H9 (cell line): ENCODE data around the gene ANTKMT. TPM values are rescaled to one million over a fixed set of nuclear protein-coding genes. Genes with fewer than 3 reads are reported as not detected.

ENCODE experiments used
- DNase-seq: peaks from one replicate; pipeline ENCODE4 v3.0.0-alpha.2; 2017
- H2AFZ ChIP-seq: one replicate; pipeline ENCODE4 v1.6.1; 2013; ENCODE audit warnings: mild to moderate bottlenecking, low read length, control low read depth, moderate library complexity
- H2AK5ac ChIP-seq: 2 replicates; pipeline ENCODE4 v1.6.1; 2013; ENCODE audit warnings: low read length, control low read depth, mixed read lengths; ENCODE audit not compliant: insufficient read length
- H2BK120ac ChIP-seq: one replicate; pipeline ENCODE4 v1.6.1; 2013; ENCODE audit warnings: low read depth, mild to moderate bottlenecking, low read length, control low read depth, inconsistent platforms; ENCODE audit not compliant: poor library complexity, severe bottlenecking
- H2BK12ac ChIP-seq: 2 replicates; pipeline ENCODE4 v1.6.1; 2013; ENCODE audit warnings: low read length, control low read depth, mixed read lengths, low read depth; ENCODE audit not compliant: insufficient read length
- H2BK15ac ChIP-seq: 2 replicates; pipeline ENCODE4 v1.6.1; 2013; ENCODE audit warnings: low read depth, low read length, control low read depth
- H2BK20ac ChIP-seq: one replicate; pipeline ENCODE4 v1.6.1; 2013; ENCODE audit warnings: low read depth, mild to moderate bottlenecking, low read length, control low read depth, inconsistent platforms; ENCODE audit not compliant: poor library complexity, severe bottlenecking
- H2BK5ac ChIP-seq: 2 replicates; pipeline ENCODE4 v1.6.1; 2013; ENCODE audit warnings: low read length, control low read depth, mixed read lengths; ENCODE audit not compliant: insufficient read length
- H3K14ac ChIP-seq: 2 replicates; pipeline ENCODE4 v1.6.1; 2013; ENCODE audit warnings: low read length, control low read depth; ENCODE audit not compliant: insufficient read depth
- H3K18ac ChIP-seq: 2 replicates; pipeline ENCODE4 v1.6.1; 2013; ENCODE audit warnings: low read depth, mild to moderate bottlenecking, mixed read lengths, low read length, control low read depth; ENCODE audit not compliant: insufficient read length
- H3K23ac ChIP-seq: 2 replicates; pipeline ENCODE4 v1.6.1; 2013; ENCODE audit warnings: low read length, control low read depth, mixed read lengths, low read depth; ENCODE audit not compliant: insufficient read length
- H3K23me2 ChIP-seq: 2 replicates; pipeline ENCODE4 v1.6.1; 2013; ENCODE audit warnings: low read depth, mild to moderate bottlenecking, mixed read lengths, low read length, control low read depth; ENCODE audit not compliant: insufficient read length, poor library complexity, severe bottlenecking
- H3K27ac ChIP-seq: 2 replicates; pipeline ENCODE4 v1.5.1; 2013; ENCODE audit warnings: low read length, control low read depth, mixed read lengths, low read depth; ENCODE audit not compliant: insufficient read length
- H3K27me3 ChIP-seq: 2 replicates; pipeline ENCODE4 v1.6.1; 2013; ENCODE audit warnings: low read length, control low read depth, inconsistent platforms; ENCODE audit not compliant: insufficient read depth
- H3K4ac ChIP-seq: 2 replicates; pipeline ENCODE4 v1.6.1; 2013; ENCODE audit warnings: low read depth, mild to moderate bottlenecking, control low read depth, inconsistent platforms, low read length, moderate library complexity
- H3K4me1 ChIP-seq: 2 replicates; pipeline ENCODE4 v1.6.1; 2013; ENCODE audit warnings: low read length, control low read depth, inconsistent platforms; ENCODE audit not compliant: insufficient read depth
- H3K4me2 ChIP-seq: 2 replicates; pipeline ENCODE4 v1.6.1; 2013; ENCODE audit warnings: low read length, control low read depth, mixed read lengths; ENCODE audit not compliant: insufficient read length, insufficient read depth
- H3K56ac ChIP-seq: 2 replicates; pipeline ENCODE4 v1.6.1; 2013; ENCODE audit warnings: low read depth, mild to moderate bottlenecking, mixed read lengths, low read length, control low read depth; ENCODE audit not compliant: insufficient read length
- H3K79me1 ChIP-seq: 2 replicates; pipeline ENCODE4 v1.6.1; 2013; ENCODE audit warnings: low read depth, mild to moderate bottlenecking, moderate library complexity, low read length, control low read depth, inconsistent platforms; ENCODE audit not compliant: insufficient read depth, poor library complexity, severe bottlenecking
- H3K79me2 ChIP-seq: 2 replicates; pipeline ENCODE4 v1.6.1; 2013; ENCODE audit warnings: low read length, control low read depth, inconsistent platforms; ENCODE audit not compliant: insufficient read depth
- H3K9ac ChIP-seq: 2 replicates; pipeline ENCODE4 v1.6.1; 2013; ENCODE audit warnings: low read length, control low read depth, mixed read lengths; ENCODE audit not compliant: insufficient read length; ENCODE audit errors: extremely low read depth
- H3K9me3 ChIP-seq: one replicate; pipeline ENCODE4 v1.6.1; 2013; ENCODE audit warnings: low read depth, low read length, inconsistent platforms; ENCODE audit not compliant: control insufficient read depth
- H3T11ph ChIP-seq: one replicate; pipeline ENCODE4 v1.6.1; 2013; ENCODE audit warnings: mild to moderate bottlenecking, low read length, control low read depth, inconsistent platforms
- H4K20me1 ChIP-seq: one replicate; pipeline ENCODE4 v1.6.1; 2013; ENCODE audit not compliant: control insufficient read depth, insufficient read length, insufficient read depth
- H4K5ac ChIP-seq: 2 replicates; pipeline ENCODE4 v1.6.1; 2013; ENCODE audit warnings: low read depth, mild to moderate bottlenecking, mixed read lengths, low read length, control low read depth; ENCODE audit not compliant: insufficient read length
- H4K8ac ChIP-seq: replicated peaks from 2 replicates; pipeline ENCODE4 v1.6.1; 2013; ENCODE audit warnings: low read length, control low read depth, mixed read lengths, low read depth; ENCODE audit not compliant: insufficient read length
- H4K91ac ChIP-seq: 2 replicates; pipeline ENCODE4 v1.6.1; 2013; ENCODE audit warnings: low read depth, mild to moderate bottlenecking, moderate library complexity, mixed read lengths, low read length, control low read depth; ENCODE audit not compliant: insufficient read length
- H3K27ac Mint-ChIP-seq, 3 experiments: 2 replicates in 2 of 3; 3 replicates in 1 of 3; pipeline ENCODE4 v1.8.0; 2020 to 2021; ENCODE audit warnings: mixed read lengths in 3 of 3, mild to moderate bottlenecking in 1 of 3, moderate library complexity in 1 of 3
- H3K27me3 Mint-ChIP-seq: 2 replicates; pipeline ENCODE4 v1.8.0; 2021; ENCODE audit warnings: low read depth, mild to moderate bottlenecking, moderate library complexity, mixed read lengths
- H3K36me3 Mint-ChIP-seq, 3 experiments: 2 replicates in 2 of 3; 3 replicates in 1 of 3; pipeline ENCODE4 v1.8.0; 2020 to 2021; ENCODE audit warnings: low read depth in 3 of 3, mixed read lengths in 3 of 3; ENCODE audit not compliant: insufficient read depth in 1 of 3
- H3K4me1 Mint-ChIP-seq, 2 experiments: 2 replicates each; pipeline ENCODE4 v1.8.0; 2020; ENCODE audit warnings: mixed read lengths in 2 of 2
- H3K4me3 Mint-ChIP-seq, 2 experiments: 2 replicates in 1 of 2; 3 replicates in 1 of 2; pipeline ENCODE4 v1.8.0; 2020 to 2021; ENCODE audit warnings: mild to moderate bottlenecking in 2 of 2, mixed read lengths in 2 of 2, moderate library complexity in 1 of 2
- H3K9me3 Mint-ChIP-seq, 2 experiments: 2 replicates in 1 of 2; 3 replicates in 1 of 2; pipeline ENCODE4 v1.8.0; 2020; ENCODE audit warnings: mild to moderate bottlenecking in 2 of 2, mixed read lengths in 2 of 2, moderate library complexity in 1 of 2
- WGBS: extraction: QIAGEN DNeasy Blood & Tissue Kit; methylation state at CpG from one replicate; pipeline ENCODE4 v1.1.7; 2013; ENCODE audit warnings: missing lambda C conversion rate, low lambda C conversion rate, mixed read lengths; ENCODE audit not compliant: insufficient read length; ENCODE audit errors: extremely low coverage; 5-methylcytosine and 5-hydroxymethylcytosine counted together
- total RNA-seq: library from RNA; stranded (reverse); gene quantifications from 2 replicates; pipeline ENCODE4 v1.2.1, GENCODE V29; 2021
- TF ChIP-seq, protein P1 (sequence below): fragments of 200-600 bp; sonication (generic); conservative IDR thresholded peaks from 3 replicates; pipeline ENCODE4 v1.8.0; 2021; ENCODE audit warnings: antibody characterized with exemption, mild to moderate bottlenecking

The ANTKMT gene
- total RNA-seq, 1 experiment from 2014 or later: 31.5 TPM

- WGBS: no CpG with 5 or more reads among the region's 44 CpGs
- Histone ChIP-seq H2BK15ac (no peak overlapping the region), H3K27ac (no peak overlapping the region), H3K14ac (no peak overlapping the region), H4K8ac (no peak overlapping the region), H3T11ph (no peak overlapping the region), H3K4ac (no peak overlapping the region), H3K18ac (no peak overlapping the region), H2AFZ (no peak overlapping the region), H3K56ac (no peak overlapping the region), H2BK5ac (no peak overlapping the region), H3K4me2 (peak overlapping the region; percentile 71), H3K79me1 (no peaks in the 10 kb centered on the region), H3K27me3 (no peaks in the 10 kb centered on the region), H4K20me1 (no peaks in the 10 kb centered on the region), H2BK120ac (no peak overlapping the region), H3K79me2 (peaks cover 2% of the 10 kb centered on the region; the same call in 1 of the 2 replicates), H3K9me3 (no peaks in the 10 kb centered on the region), H3K23me2 (peaks cover 11% of the 10 kb centered on the region), H2AK5ac (no peak overlapping the region), H3K4me1 (no peaks in the 10 kb centered on the region), H2BK12ac (no peak overlapping the region), H4K5ac (no peak overlapping the region), H2BK20ac (no peak overlapping the region), H4K91ac (no peak overlapping the region), H3K9ac (peak overlapping the region; percentile 14), H3K23ac (no peak overlapping the region)
- no peaks in the 10 kb centered on the region for H3K9me3 Mint-ChIP-seq
- peaks cover 14 to 33% (median 32%) of the 10 kb centered on the region in 3 experiments; a peak in 6 of 7 replicates for H3K36me3 Mint-ChIP-seq
- no peak for DNase-seq
- TF ChIP-seq, protein P1, sequence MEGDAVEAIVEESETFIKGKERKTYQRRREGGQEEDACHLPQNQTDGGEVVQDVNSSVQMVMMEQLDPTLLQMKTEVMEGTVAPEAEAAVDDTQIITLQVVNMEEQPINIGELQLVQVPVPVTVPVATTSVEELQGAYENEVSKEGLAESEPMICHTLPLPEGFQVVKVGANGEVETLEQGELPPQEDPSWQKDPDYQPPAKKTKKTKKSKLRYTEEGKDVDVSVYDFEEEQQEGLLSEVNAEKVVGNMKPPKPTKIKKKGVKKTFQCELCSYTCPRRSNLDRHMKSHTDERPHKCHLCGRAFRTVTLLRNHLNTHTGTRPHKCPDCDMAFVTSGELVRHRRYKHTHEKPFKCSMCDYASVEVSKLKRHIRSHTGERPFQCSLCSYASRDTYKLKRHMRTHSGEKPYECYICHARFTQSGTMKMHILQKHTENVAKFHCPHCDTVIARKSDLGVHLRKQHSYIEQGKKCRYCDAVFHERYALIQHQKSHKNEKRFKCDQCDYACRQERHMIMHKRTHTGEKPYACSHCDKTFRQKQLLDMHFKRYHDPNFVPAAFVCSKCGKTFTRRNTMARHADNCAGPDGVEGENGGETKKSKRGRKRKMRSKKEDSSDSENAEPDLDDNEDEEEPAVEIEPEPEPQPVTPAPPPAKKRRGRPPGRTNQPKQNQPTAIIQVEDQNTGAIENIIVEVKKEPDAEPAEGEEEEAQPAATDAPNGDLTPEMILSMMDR: 0 out of 3 replicates have a peak, but pooled peaks have one; percentile 16
- peak overlapping the region; percentile 81 to 86 for H3K4me3 Mint-ChIP-seq
- H3K4me1 Mint-ChIP-seq: peaks cover 17 to 35% of the 10 kb centered on the region in 2 experiments
- no peaks in the 10 kb centered on the region; the same call in 1 of the 2 replicates for H3K27me3 Mint-ChIP-seq
- no peak overlapping the region for H3K27ac Mint-ChIP-seq
These were observed 39.8 kb upstream of the ANTKMT start for GRCh38 chr16:680967-681745.
